Tibial artery (tissue), 4 donors: ENCODE results near the gene PADI1.

Experiments
- DNase-seq, 2 donors: peaks; one replicate each; pipeline ENCODE4 v3.0.0-alpha.2; 2019
- H3K27ac ChIP-seq, 2 donors: fragments of 200-600 bp; sonication (generic) in 1 of 2; 1 replicate in 1 of 2; 2 replicates in 1 of 2; pipeline ENCODE4 v1.5.1; 2018 to 2019; ENCODE audit warnings: mild to moderate bottlenecking in 1 of 2
- H3K27me3 ChIP-seq, 2 donors: fragments of 200-600 bp; sonication (generic) in 1 of 2; one replicate each; pipeline versions ENCODE4 v1.5.1 to v1.6.0; 2016 to 2019
- H3K36me3 ChIP-seq, 3 donors: fragments of 200-600 bp; sonication (generic) in 2 of 3; one replicate each; pipeline ENCODE4 v1.5.1; 2016 to 2019; ENCODE audit warnings: mild to moderate bottlenecking in 2 of 3
- H3K4me1 ChIP-seq, 4 donors: fragments of 200-600 bp; sonication (generic) in 2 of 4; 1 replicate in 3 of 4; 2 replicates in 1 of 4; pipeline ENCODE4 v1.5.1; 2016 to 2019
- H3K4me3 ChIP-seq, 2 donors: fragments of 200-600 bp; sonication (generic) in 1 of 2; 1 replicate in 1 of 2; 2 replicates in 1 of 2; pipeline ENCODE4 v1.5.1; 2018 to 2019; ENCODE audit warnings: mild to moderate bottlenecking in 2 of 2
- H3K9me3 ChIP-seq, 3 donors: fragments of 200-600 bp; sonication (generic) in 1 of 3; one replicate each; pipeline ENCODE4 v1.5.1; 2016 to 2019
- CTCF ChIP-seq, 2 experiments: fragments of 200-600 bp in 1 of 2; fragments of 450-650 bp in 1 of 2; IDR thresholded peaks; one replicate each; pipeline ENCODE4 v1.5.1; 2017 to 2019; ENCODE audit warnings: antibody characterized with exemption in 2 of 2, mild to moderate bottlenecking in 1 of 2, moderate library complexity in 1 of 2
- intact Hi-C: fragments of 100-400 bp; cut with DNase I; formaldehyde crosslinking; loops from one replicate; pipeline ENCODE4 v1.15.0; 2023; ENCODE audit warnings: low total_unique reads

The PADI1 gene

GRCh38 chr1:17204546-17205440 is at the start of gene PADI1:
TSS of gene PADI1 (plus strand) at chr1:17205128. CDS start at chr1:17205218, 90 bp downstream.
- intact Hi-C loops = no loop called here
- H3K4me3 ChIP-seq = no peak within 1 kb of the TSS
- no peak for TF ChIP-seq CTCF (IDR thresholded peaks at IDR 0.05)
- no peaks in the 10 kb centered on the region for H3K36me3 ChIP-seq
- H3K9me3 ChIP-seq = no peaks in the 10 kb centered on the region
- DNase-seq = no peak
- H3K4me1 ChIP-seq = no peaks in the 10 kb centered on the region
- H3K27me3 ChIP-seq = peaks cover 0 to 14% of the 10 kb centered on the region in 2 donors
- no peak within 1 kb of the TSS for H3K27ac ChIP-seq

- H3K9me3 ChIP-seq = peaks cover 0 to 37% (median 29%) of the 10 kb centered on the region in 3 donors
- no peak for TF ChIP-seq CTCF (IDR thresholded peaks at IDR 0.05)
These were observed 49.5 kb upstream of the PADI1 start for GRCh38 chr1:17155257-17155920.

DNA sequence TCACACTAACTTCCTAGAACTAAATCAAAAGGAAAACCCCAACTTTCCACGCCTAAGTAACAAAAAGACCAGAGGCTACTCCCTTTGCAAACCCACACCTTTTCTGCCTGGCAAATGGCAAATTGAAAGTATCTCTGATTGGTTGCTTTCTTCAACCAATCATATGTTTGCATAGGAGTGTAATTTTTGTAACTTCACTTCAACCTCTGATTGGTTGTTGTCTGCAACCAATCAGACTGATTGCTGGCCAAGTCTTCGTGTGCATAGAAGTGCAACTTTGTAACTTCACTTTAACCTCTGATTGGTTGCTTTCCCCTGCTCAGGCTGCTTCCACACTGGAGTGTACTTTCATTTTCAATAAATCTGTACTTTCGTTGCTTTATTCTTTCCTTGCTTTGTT is 48.8 kb upstream of the PADI1 start:
- H3K9me3 ChIP-seq = peaks cover 0 to 37% (median 29%) of the 10 kb centered on the region in 3 donors
- no peaks in the 10 kb centered on the region for H3K4me1 ChIP-seq
- intact Hi-C loops = no loop called here
- DNase-seq = no peak
- H3K27me3 ChIP-seq = peaks cover 0 to 15% of the 10 kb centered on the region in 2 donors
- no peak for TF ChIP-seq CTCF (IDR thresholded peaks at IDR 0.05)
- H3K4me3 ChIP-seq = no peak overlapping the region
- no peak overlapping the region for H3K27ac ChIP-seq
- H3K36me3 ChIP-seq = no peaks in the 10 kb centered on the region

More at GRCh38 chr1:17155257-17155920, 49.5 kb upstream of the PADI1 start:
- Histone ChIP-seq H3K27ac (no peak overlapping the region), H3K4me3 (no peak overlapping the region), H3K4me1 (no peaks in the 10 kb centered on the region), H3K36me3 (no peaks in the 10 kb centered on the region), H3K27me3 (peaks cover 0 to 21% of the 10 kb centered on the region in 2 donors)
- no peak for DNase-seq
- intact Hi-C loops = no loop called here

GRCh38 chr1:17158961-17159360 is 46.0 kb upstream of the PADI1 start:
- no peaks in the 10 kb centered on the region for H3K36me3 ChIP-seq
- no peak overlapping the region for H3K27ac ChIP-seq
- no peaks in the 10 kb centered on the region for H3K4me1 ChIP-seq
- TF ChIP-seq CTCF (IDR thresholded peaks at IDR 0.05) = no peak
- H3K4me3 ChIP-seq = no peak overlapping the region
- intact Hi-C loops = no loop called here
- DNase-seq = no peak
- peaks cover 0 to 5% of the 10 kb centered on the region in 2 donors for H3K27me3 ChIP-seq
- H3K9me3 ChIP-seq = peaks cover 0 to 17% (median 16%) of the 10 kb centered on the region in 3 donors

DNA sequence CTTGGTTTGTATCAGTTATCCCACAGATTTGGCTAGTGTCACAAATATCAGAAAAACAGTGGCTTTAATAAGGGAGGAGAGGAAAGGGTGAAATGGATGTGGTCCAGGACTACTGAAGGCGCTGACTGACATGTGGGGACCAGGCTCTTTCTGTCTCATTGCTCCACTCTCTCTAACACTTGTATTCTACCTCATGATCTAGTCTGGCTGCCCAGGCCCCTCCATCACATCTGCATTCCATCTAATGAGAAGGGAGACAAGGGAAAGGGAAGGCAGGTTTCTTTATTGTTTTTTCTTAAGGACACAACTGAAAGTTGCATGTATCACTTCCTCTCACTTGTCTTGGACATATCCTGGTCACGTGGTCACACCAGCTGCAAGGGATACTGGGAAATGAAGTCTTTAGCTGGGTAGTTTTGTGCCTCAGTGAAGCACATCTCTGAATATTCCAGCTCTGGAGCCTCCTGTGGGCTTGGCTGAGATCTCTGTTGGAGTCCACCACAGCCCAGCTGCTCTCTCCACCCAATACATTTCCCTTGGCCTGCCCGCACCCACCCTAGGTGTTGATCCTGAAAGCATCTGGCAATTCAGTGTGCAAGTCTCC is 43.7 kb upstream of the PADI1 start:
- Histone ChIP-seq H3K27ac (no peak overlapping the region), H3K9me3 (no peaks in the 10 kb centered on the region), H3K4me3 (no peak overlapping the region), H3K36me3 (no peaks in the 10 kb centered on the region), H3K27me3 (peaks cover 0 to 9% of the 10 kb centered on the region in 2 donors), H3K4me1 (no peaks in the 10 kb centered on the region)
- no peak for DNase-seq
- intact Hi-C loops = no loop called here
- TF ChIP-seq CTCF (IDR thresholded peaks at IDR 0.05) = no peak
